ENCODE measurements around the gene MOB1A.
"Not testable (repeated sequence)": the region's sequence is repeated elsewhere in the genome, so short reads cannot be mapped to it uniquely, and the experiment has no call there.

The MOB1A gene

DNA sequence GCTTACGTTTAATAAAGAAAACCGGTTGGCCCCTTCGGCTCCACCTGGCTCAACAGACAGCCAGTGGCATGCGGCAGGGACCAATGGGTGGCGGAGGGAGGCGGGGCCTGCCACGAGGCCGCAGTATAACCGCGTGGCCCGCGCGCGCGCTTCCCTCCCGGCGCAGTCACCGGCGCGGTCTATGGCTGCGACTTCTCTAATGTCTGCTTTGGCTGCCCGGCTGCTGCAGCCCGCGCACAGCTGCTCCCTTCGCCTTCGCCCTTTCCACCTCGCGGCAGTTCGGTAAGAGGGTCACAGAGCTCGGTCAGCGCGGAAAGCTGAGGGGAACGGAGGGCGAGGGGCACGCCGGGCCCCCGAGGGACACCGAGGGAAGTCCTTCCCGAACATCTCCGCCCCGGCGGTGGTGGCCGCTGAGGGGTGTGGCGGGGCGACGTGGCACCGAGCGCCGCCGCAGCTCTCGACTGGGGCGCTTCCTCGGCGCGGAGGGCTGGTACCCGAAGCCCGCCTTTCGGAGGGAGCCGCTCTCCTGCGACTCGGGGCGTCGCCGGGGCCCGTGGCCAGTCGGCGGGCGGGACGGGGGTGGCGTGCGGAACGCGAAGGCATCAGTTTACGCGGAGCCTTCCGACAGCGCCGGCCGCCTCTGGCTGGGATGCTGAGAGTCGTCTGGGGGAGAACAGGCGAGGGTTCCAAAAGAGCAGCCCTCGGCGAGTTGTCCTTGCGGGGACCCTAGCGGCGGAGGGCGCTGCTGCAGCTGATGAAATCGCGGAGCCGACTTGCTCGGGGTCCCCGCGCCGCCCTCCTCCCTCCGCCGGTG lies 20.0 kb upstream of the MOB1A start, which contains the start of gene MTHFD2:
TSS of gene MTHFD2 (plus strand) at position 155 of the 814 bp plus-strand sequence. CDS start at position 182, 27 bp downstream.
- DNase-seq = peak; percentile 100

DNA sequence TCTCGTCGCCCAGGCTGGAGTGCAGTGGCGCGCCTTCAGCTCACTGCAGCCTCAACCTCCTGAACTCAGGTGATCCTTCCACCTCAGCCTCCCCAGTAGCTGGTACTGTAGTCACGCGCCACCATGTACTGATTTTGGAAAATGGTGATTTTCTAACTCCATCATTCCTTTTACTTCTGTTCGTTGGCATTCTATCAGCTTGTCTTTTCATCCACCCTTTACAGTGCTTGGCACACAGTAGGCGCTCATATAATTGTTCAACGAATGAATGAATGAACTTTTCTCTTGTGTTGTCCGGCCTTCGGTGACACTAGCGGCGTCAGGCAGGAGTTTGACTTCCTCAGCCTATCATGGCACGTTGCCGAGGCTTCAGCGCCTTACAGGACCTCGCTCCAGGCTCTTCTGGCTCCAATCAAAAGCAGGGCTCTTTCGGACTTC lies 19.4 kb upstream of the MOB1A start:
- no peak for DNase-seq

DNA sequence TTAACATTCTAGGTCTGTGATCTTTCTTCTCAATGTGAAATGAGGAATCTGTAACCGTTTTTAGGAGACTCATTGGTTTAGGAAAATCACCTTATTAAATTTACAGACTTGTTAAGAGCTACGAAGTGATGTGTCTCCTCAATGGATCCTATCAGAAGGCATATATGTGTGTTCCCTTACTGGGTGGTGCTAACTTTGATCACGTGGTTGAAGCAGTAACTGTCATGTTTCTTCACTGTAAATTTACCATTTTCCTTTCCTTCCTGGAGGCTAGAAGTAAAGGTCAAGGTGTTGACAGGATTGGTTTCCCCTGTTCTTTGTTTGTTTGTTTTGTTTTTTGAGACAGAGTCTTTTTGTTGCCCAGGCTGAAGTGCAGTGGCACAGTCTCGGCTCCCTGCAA lies 18.4 kb upstream of the MOB1A start:
- DNase-seq = no peak

DNA sequence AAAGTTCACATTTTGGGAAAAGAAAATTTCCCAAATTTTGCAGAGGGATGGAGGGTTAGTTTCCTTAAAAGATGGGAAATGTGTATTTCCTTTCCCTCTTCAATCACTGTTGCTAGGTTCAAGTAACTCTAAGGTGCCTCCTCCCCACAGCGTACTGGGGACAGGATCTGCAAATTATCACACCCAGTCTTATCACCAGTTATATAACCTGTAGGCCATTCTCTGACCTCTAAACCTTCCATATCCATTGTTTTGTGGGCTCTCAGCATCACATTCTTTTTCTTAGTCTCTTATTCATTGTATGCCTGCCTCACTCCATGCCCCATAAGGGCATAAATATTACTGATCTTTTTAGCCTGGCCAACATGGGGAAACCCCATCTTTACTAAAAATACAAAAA lies 16.1 kb upstream of the MOB1A start:
- no peak for DNase-seq

DNA sequence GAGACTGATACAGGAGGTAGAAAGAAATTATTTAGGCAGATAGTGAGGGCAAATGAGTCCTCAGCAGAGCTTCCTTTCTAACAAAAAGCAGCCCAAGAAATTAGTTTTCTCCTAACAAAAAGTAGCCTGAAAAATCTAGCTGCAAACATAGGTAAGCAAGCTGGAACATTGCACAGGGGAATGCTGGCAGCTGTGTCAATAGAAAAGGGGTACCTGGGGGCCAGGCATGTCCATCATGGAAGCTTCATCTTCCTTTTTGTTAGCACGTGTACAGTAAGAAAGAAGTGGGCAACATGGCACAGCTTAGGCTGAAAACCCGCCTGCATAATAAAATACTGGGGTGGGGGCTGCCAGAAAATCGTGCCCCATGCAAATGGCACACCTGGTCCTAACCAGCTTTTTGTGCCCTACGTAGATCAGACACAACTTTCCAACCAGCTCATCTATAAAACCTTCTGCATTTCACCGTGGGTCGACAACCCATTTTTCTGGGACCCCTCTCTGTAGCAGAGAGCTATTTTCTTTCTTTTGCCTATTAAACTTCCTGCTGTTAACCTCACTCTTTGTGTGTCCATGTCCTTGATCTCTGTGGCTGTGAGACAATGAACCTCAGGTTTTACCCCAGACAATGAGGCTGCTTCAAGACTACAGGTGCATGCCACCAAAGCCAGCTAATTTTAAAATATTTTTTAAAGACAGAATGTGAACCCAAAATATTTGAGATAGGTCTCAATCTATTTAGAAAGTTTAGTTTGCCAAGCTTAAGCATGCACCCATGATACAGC lies 13.1 kb upstream of the MOB1A start:
- no peak for DNase-seq

DNA sequence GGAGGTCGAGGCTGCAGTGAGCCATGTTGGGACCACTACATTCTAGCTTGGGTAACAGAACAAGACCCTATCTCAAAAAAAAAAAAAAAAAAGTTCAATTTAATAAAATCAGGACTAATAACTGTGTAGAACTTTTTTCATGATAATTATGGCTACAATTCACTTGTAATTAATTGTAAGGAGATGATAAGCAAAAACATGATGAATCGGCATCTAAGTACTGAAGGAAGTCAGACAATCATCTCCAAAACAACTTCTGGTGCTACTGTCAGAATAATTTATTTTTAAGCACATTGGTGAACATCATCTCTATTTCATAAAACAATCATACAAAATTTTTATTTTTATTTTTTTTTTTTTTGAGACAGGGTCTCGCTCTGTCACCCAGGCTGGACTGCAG lies 10.0 kb upstream of the MOB1A start:
- DNase-seq = no peak

DNA sequence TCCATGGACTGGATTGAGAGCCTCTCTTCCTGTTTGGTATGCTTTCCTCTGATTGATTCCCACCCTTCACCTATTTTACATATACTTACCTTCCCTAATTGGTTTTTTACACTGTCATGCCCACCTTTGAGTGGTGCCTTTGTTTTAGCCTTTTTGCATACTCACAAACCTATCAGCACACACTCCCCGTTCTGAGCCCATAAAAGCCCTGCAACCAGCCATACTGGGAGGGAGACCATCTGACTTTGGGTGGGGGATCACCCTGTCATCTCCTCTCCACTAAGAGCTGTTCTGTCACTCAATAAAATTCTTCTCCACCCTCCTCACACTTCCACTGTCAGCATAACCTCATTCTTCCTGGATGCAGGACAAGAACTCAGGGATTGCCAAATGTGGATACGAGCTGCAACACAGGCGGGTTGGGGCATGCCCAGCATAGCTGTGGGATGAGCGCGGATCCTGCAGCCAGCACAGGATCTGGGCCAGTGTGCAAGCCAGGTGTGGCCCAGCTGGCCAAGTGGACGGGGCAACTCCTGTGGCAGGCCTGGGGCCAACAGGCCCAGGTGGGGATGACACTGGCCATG lies 9.4 kb upstream of the MOB1A start:
- no peak for DNase-seq

DNA sequence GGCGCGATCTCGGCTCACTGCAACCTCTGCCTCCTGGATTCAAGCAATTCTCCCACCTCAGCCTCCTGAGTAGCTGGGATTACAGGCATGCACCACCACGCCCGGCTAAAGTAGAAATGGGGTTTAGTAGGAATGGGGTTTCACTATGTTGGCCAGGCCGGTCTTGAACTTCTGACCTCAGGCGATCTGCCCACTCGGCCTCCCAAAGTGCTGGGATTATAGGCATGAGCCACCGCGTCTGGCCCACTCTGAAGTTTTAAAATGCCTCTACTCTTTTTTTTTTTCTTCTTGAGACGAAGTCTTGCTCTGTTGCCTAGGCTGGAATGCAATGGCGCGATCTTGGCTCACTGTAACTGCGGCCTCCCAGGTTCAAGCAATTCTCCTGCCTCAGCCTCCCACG lies 8.0 kb upstream of the MOB1A start:
- DNase-seq = not testable (repeated sequence)

DNA sequence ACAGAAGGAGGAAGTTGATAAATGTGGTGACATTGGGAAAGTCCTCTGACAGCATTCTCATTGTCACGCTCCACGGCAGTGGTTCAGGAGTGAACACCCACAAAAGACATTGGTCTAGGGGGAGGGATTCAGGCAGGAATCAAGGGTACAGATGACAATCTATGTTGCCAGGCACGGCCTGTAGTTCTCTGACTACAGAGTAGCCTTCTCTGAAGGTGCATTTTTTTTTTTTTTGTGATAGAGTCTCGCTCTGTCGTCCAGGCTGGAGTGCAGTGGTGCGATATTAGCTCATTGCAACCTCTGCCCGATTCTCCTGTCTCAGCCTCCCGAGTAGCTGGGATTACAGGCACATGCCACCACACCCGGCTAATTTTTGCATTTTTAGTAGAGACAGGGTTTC lies 7.4 kb upstream of the MOB1A start:
- DNase-seq = no peak

DNA sequence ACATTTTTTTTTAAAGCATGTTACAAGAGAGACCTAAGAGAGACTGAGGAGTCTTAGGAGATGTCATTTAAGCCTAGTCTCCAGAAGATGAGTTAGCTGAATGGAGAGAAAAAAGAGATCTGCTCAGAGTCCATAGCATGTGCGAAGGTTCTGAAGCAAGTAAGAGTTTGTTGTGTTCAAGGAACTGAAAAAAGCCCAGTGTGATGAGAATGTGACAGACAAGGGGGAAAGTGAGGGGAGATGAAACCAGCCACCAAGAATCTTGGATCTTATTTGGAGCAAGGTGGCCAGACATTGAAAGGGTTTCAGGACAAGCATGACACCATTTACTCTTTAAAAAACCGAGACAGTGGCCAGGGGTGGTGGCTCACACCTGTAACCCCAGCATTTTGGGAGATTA lies 5.2 kb upstream of the MOB1A start:
- no peak for DNase-seq

DNA sequence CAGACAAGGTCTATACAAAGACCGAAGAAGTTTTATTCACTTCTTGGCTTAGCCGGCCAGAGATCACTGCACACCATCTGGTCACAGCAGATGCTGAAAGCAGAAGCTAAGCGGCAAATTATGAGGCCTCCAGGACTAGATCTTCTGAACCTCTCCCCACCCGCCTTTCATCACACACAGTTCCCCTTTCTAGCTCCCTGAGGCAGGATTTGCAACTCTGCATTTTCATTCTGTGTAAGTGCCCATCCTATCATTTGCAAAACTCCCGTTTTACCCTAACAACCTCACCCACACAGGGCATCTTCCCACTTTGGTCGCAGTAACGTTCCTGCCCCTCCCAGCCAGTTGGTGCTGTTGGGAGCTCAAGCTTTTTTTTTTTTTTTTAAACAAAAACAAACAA lies 3.1 kb upstream of the MOB1A start:
- DNase-seq = peak; percentile 99

DNA sequence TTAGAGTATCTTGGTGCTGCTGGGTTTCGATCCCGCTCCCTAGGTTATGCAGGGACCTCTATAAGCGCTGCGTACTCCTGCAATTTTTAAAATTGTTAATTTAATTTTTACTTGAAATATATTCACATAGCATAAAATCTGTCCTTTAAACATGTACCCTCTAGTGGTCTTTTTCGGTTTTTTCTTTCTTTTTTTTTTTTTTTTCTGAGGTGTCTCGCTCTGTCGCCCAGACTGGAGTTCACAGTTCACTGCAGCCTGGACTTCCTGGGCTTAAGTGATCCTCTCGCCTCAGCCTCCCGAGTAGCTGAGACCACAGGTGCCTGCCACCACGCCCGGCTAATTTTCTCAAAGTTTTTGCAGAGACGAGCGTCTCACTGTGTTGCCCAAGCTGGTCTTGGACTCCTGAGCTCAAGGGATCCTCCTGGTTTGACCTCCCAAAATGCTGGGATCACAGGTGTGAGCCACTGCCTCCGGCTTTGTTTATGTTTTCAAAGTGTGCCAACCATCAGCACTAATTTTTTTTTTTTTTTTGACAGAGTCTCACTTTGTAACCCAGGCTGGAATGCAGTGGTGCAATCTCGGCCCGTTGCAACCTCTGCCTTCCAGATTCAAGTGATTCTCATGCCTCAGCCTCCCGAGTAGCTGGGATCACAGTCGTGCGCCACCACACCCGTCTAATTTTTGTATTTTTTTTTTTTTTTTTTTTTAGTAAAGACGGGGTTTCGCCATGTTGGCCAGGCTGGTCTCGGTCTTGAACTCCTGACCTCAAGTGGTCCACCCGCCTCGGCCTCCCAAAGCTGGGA lies 585 bp upstream of the MOB1A start:
- DNase-seq = no peak

DNA sequence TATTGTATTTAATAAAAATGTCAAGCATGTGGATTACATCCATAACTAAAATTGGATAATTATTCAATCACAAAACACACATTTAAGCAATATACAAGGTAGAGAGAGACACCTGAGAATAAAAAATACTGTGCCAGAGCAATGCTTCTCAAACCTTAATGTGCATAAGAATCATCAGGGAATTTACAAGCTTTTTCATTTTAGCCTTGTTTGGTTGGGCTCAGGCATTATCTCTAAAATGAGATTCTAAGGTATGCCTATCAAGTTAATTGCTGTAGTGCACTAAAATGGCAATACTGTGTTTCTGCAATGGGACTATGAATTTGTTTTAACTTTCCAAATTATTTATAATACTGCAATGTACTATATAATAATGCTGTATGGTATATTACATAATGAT lies 983 bp downstream of the MOB1A start:
- no peak for DNase-seq

DNA sequence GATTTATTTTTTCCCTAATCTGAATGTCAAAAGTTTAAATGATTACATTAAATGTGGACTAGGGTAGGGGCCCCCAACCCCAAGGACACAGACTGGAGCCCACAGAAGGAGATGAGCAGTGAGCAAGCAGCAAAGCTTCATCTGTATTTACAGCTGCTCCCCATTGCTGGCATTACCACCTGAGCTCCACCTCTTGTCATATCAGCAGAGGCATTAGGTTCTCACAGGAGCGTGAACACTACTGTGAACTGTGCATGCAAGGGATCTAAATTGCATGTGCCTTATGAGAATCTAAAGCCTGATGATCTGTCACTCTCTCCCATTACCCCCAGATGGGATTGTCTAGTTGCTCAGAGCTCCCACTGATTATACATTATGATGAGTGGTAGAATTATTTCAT lies 3.8 kb downstream of the MOB1A start:
- no peak for DNase-seq

DNA sequence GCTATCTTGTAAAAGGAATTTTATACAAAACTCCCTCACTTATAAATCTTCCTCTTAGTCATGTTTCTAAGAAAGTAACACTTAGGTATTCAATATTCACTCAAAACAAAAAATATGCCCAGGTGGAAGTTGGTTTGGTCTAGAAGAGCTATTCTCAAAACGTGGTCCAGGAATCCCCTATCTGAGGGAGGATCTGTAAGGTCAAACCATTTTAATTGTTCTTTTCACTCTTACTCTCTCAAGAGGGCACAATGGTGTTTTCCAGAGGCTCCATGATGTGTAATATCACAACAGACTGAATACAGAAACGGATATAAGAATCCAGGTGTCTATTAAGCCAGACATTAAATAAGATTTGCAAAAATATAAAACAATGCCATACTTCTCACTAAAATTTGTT lies 9.9 kb downstream of the MOB1A start:
- DNase-seq = no peak

DNA sequence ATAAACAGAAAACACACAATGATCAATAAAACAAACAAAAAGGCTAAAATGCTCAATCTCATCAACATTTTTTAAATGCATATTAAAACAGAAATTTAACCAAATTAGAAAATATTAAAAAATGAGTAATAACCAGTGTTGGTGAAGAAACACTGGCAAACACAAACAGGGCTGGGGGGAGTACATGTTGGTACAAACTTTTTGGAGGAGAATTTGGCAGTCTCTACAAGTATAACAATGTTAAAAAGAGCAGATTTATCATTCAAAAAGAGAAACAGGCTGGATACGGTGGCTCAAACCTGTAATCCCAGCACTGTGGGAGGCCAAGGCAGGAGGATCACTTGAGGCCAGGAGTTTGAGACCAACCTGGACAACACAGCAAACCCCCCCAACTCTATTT lies 13.9 kb downstream of the MOB1A start:
- DNase-seq = no peak

DNA sequence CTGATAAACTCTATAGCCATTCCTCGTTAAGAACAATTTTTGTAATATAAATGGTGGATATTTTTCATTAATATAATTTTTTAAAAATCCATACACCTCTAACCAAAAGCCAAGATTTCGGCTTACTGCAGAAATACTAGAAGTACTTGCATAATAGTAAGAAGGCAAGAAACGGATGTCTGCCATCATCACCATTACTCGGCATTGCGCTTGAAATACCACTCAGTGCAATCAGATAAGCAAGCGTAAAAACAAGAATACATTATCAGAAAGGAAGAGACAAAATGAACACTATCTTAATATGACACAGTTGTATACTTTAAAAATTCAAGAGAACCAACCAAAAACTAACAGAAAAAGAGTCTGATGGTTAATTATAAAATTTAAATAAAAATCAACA lies 15.7 kb downstream of the MOB1A start:
- DNase-seq = no peak

DNA sequence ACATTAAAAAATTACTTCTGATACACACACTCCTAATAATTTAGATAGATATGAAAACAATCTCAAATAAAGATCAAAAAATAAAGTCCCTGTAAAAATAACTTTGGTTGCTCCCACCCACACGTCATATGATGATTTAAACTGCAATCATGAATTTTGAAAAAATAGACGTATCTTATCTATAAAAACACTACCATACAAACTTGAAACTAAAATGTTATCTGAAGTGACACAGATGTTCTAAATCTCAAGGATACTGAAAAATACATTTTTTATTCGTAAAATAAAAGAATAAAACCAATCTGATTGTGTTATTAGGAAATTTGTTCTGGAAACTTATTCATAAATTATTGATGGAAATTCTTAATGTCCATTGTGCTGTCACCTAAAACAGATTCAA lies 22.8 kb downstream of the MOB1A start:
- DNase-seq = no peak

DNA sequence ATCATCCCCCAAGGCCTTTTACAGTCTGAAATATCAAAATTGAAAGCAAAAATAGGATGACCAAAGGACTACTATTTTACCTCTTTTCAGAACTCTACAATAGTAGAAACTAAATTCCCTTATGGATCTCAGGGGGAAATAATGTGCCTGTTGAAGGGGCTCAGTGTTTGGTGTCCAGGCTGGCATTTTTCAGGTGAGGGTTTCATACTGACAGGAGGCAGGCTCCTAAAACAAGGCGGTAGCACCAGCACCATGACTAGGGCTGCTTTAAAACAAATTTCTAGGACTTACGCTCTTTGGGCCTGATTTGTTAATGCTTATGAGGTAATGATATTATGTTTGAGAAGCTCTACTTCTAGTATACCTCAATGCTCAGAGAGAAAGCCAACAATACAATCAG lies 25.7 kb downstream of the MOB1A start:
- DNase-seq = no peak

DNA sequence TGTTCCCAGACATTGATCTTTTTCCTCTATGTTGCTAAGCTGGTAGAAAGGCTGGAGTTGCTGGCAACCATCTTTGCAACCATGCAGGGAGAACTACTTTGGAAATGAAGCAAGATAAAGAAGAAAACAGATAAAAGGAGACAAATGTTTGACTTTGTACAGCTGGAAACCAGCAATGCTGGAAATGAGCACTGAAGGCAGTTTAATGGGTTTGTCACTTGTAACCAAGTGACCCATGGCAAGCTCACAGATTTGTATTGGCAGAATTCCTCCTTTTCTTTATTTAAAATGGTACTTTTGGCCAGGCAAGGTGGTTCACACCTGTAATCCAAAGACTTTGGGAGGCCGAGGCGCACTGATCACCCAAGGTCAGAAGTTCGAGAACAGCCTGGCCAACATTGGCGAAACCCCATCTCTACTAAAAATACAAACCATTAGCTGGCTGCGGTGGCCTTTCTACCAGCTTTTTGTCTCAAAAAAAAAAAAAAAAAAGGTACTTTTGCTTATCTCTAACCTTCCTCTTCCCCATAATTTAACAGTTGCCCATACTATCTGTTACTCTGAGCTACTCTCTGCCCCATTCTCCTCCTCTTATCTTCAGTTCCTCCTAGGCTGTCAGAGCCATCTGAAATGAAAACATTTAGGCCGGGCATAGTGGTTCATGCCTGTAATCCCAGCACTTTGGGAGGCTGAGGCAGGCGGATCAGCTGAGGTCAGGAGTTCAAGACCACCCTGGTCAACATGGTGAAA lies 28.9 kb downstream of the MOB1A start:
- DNase-seq = no peak

DNA sequence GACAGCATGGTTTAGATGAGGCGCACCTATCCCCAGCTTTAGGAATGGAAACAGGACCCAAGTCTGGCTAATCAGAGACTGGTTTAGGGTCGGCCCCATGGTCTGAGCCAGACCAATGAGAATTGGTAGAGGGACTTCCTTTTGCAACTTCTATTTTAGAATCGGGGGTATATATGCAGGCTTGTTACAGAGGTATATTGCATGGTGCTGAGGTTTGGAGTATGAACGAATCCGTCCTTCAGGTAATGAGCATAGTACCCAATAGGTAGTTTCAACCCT lies 29.5 kb downstream of the MOB1A start:
- peak; percentile 61 for DNase-seq

DNA sequence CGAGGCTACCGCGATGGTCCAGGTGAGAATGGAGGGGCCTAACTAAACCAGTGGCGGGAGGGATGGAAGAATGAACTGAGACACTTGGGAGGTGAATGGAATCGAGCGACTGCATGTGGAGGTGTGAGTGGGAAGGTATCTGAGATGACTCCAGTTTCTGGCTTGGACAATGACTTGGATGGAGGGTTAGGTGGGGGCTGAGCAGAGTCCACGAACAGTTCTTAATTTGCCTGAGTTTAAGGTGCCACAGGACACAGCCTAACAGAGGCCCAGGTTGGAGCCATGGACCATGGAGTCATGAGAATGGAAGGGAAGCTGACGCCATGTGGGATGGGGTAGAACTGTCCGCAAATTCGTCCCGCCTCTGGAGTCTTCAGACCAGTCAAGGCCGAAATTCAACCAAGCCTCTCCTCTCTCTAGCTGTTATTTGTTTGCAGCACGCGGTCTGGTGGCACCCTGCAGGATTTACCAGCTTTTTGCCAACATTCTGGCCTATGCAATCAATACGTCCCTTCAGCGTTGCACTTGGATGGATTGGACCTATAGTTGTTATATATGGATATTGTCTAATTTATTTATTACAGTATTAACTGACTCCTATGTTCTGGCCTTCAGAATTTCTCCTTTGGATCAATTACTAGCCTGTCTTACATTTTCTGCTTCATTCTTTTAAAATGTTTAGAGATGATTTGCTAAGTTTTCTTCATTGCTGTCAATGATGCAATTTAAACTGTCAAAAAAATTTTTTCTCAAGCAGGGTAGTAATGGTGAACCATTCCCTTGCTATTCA lies 30.0 kb downstream of the MOB1A start:
- peak; percentile 70 for DNase-seq
